GM20000 (cell line): ENCODE results near the gene KLHL29.

Source experiments
- DNase-seq: peaks from one replicate; pipeline ENCODE4 v3.0.0; 2012; ENCODE audit warnings: low spot score
- TF ChIP-seq, protein P1 (sequence below): IDR thresholded peaks from 2 replicates; pipeline ENCODE4 v1.5.1; 2012; ENCODE audit warnings: mild to moderate bottlenecking, control low read depth; ENCODE audit errors: extremely low read depth, missing control alignments

KLHL29 gene

GRCh38 chr2:23423062-23423872 lies 38.3 kb downstream of the KLHL29 start:
- TF ChIP-seq, protein P1, sequence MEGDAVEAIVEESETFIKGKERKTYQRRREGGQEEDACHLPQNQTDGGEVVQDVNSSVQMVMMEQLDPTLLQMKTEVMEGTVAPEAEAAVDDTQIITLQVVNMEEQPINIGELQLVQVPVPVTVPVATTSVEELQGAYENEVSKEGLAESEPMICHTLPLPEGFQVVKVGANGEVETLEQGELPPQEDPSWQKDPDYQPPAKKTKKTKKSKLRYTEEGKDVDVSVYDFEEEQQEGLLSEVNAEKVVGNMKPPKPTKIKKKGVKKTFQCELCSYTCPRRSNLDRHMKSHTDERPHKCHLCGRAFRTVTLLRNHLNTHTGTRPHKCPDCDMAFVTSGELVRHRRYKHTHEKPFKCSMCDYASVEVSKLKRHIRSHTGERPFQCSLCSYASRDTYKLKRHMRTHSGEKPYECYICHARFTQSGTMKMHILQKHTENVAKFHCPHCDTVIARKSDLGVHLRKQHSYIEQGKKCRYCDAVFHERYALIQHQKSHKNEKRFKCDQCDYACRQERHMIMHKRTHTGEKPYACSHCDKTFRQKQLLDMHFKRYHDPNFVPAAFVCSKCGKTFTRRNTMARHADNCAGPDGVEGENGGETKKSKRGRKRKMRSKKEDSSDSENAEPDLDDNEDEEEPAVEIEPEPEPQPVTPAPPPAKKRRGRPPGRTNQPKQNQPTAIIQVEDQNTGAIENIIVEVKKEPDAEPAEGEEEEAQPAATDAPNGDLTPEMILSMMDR = no peak
- no peak for DNase-seq

- DNase-seq = no peak
- TF ChIP-seq, protein P1 = no peak
These were observed 39.1 kb downstream of the KLHL29 start for GRCh38 chr2:23423873-23424680.

DNA sequence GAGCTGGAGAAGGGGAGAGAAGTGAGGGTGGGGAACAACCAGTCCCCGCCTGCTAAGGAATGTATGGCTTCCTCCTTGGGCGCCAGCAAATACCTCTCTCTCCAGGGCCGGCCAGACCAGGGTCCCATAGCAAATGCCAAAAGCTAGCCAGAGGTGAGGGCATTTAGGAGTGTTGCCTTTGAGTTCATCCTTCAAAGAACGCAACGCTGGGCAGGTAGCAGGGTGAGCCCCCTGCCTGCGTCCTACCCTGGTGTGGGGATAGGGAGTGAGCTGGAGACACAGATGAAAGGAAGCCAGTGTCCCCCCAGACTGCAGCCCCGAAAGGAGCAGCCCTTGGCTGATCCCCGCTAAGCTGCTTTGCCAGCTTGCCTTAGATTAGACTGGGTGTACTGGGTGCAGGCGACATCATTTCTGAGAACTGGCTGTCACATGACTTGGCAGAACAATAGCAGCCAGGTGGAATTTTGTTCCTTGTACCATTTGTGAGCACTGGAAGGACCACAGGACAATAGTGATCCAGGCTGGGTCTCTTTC lies 40.4 kb downstream of the KLHL29 start:
- no peak for DNase-seq

DNA sequence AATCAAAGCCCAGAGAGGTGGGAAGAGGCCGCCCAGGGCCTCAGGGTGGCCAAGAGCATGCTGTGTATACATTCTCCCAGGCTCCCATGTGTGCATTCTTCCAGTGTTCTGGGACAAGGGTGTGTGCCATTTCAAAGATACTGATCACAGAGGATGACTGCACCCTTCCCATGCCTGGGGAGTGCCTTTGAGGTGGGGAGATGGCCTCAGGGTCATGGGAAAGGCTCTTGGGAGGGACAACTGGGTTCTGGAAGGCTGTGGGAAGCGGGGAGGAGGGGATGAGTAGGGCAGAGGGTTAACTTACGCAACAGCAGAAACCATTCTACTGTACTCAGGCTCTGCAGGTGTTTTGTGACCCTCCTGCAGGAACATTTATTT lies 40.9 kb downstream of the KLHL29 start:
- DNase-seq = no peak
- TF ChIP-seq, protein P1 = no peak

More for the DNA sequence above, 40.4 kb downstream of the KLHL29 start:
- TF ChIP-seq, protein P1 = no peak

GRCh38 chr2:23426263-23426905 lies 41.4 kb downstream of the KLHL29 start:
- no peak for DNase-seq
- TF ChIP-seq, protein P1 = no peak

- no peak for DNase-seq
- TF ChIP-seq, protein P1 = no peak
These were observed 42.4 kb downstream of the KLHL29 start for GRCh38 chr2:23427350-23427749.
